HG03354 (cell line): ENCODE measurements around the gene WDR37.
A peak's percentile ranks its signal among the peaks of the same experiment; 100 is the strongest.
"Not testable (repeated sequence)": the region's sequence is repeated elsewhere in the genome, so short reads cannot be mapped to it uniquely, and the experiment has no call there.

Source experiments
- ATAC-seq: cut with Tn5 transposase; IDR thresholded peaks from one replicate; pipeline ENCODE4 v1.9.1; 2021; ENCODE audit warnings: mild to moderate bottlenecking; ENCODE audit not compliant: unreplicated experiment, poor library complexity, severe bottlenecking

WDR37 gene

GRCh38 chr10:1056326-1057105 is at the start of gene WDR37:
Gene WDR37, plus strand, starts transcription at chr10:1056385. Its CDS starts 15,771 bp downstream, at chr10:1072156.
- peak; percentile 96 for ATAC-seq

- ATAC-seq, result no peak
Measured at GRCh38 chr10:1006573-1006972, 49.6 kb upstream of the WDR37 start.

GRCh38 chr10:1007583-1007982 is 48.6 kb upstream of the WDR37 start:
- ATAC-seq, result no peak

GRCh38 chr10:1009071-1009494 is 47.1 kb upstream of the WDR37 start:
- ATAC-seq, result no peak

- not testable (repeated sequence) for ATAC-seq
Measured at GRCh38 chr10:1009947-1010346, 46.2 kb upstream of the WDR37 start.

GRCh38 chr10:1010703-1011102 is 45.5 kb upstream of the WDR37 start:
- ATAC-seq, result no peak

GRCh38 chr10:1011696-1012095 is 44.5 kb upstream of the WDR37 start:
- no peak for ATAC-seq

- ATAC-seq, result no peak
Measured at GRCh38 chr10:1015688-1016087, 40.5 kb upstream of the WDR37 start.

GRCh38 chr10:1019362-1019761 is 36.8 kb upstream of the WDR37 start:
- no peak for ATAC-seq

- no peak for ATAC-seq
Measured at GRCh38 chr10:1020460-1020859, 35.7 kb upstream of the WDR37 start.

- ATAC-seq, result no peak
Measured at GRCh38 chr10:1020958-1021357, 35.2 kb upstream of the WDR37 start.

- no peak for ATAC-seq
Measured at GRCh38 chr10:1022413-1022812, 33.8 kb upstream of the WDR37 start.

- no peak for ATAC-seq
Measured at GRCh38 chr10:1024103-1024502, 32.1 kb upstream of the WDR37 start.

GRCh38 chr10:1025683-1026082 is 30.5 kb upstream of the WDR37 start, which contains the start of gene IDI2:
Gene IDI2, minus strand, starts transcription at chr10:1025859. Its CDS starts 1,136 bp downstream, at chr10:1024723.
- no peak for ATAC-seq

- no peak for ATAC-seq
Measured at GRCh38 chr10:1026578-1026977, 29.6 kb upstream of the WDR37 start.

GRCh38 chr10:1029838-1030237 is 26.3 kb upstream of the WDR37 start:
- ATAC-seq, result no peak

GRCh38 chr10:1033601-1034000 is 22.6 kb upstream of the WDR37 start:
- ATAC-seq, result no peak

GRCh38 chr10:1034758-1035157 is 21.4 kb upstream of the WDR37 start:
- no peak for ATAC-seq

GRCh38 chr10:1035201-1035600 is 21.0 kb upstream of the WDR37 start:
- no peak for ATAC-seq

- ATAC-seq, result peak; percentile 83
Measured at GRCh38 chr10:1036341-1036791, 19.8 kb upstream of the WDR37 start.

GRCh38 chr10:1037098-1037497 is 19.1 kb upstream of the WDR37 start:
- ATAC-seq, result no peak

- ATAC-seq, result not testable (repeated sequence)
Measured at GRCh38 chr10:1038769-1039168, 17.4 kb upstream of the WDR37 start.
